ENCODE data around the gene ACBD4. TPM values are rescaled to one million over a fixed set of nuclear protein-coding genes. Genes with fewer than 3 reads are reported as not detected.

Gene ACBD4
- total and polyA plus RNA-seq, 10 of the 15 experiments (the other 5 are each of a cell fraction or from before 2014, with no cell fraction given) = 0.20 to 13.8 (median 6.9) TPM

GRCh38 chr17:45161288-45162024 is 26.0 kb downstream of the ACBD4 start, which contains the start of gene HEXIM2 (continued):
- TF ChIP-seq E2F4 (IDR thresholded peaks at IDR 0.05; ENCODE audit: low read depth, low read length) (no peak; the same call in 1 of the 2 replicates), BACH1 (IDR thresholded peaks at IDR 0.05; ENCODE audit: borderline replicate concordance) (peak; percentile 77; the same call in 1 of the 2 replicates), STAT1 (conservative IDR thresholded peaks at IDR 0.05) (0 out of 2 replicates have a peak, but pooled peaks have one; percentile 34), PKNOX1 (IDR thresholded peaks at IDR 0.05) (peak; percentile 99), ZNF592 (IDR thresholded peaks at IDR 0.05) (no peak), RAD51 (IDR thresholded peaks at IDR 0.05) (no peak), CUX1 (IDR thresholded peaks at IDR 0.05; ENCODE audit: insufficient replicate concordance, low read depth, low read length) (peak; percentile 73), ELK1 (IDR thresholded peaks at IDR 0.05; ENCODE audit: low read depth, low read length) (peak; percentile 30; the same call in 1 of the 2 replicates), PAX8 (IDR thresholded peaks at IDR 0.05) (peak; percentile 90), TCF3 (IDR thresholded peaks at IDR 0.05; ENCODE audit: borderline replicate concordance, insufficient read depth, low read depth, low read length) (peak; percentile 65; the same call in 1 of the 2 replicates), CHD1 (IDR thresholded peaks at IDR 0.05; ENCODE audit: low read depth, low read length) (peak; percentile 89; the same call in 1 of the 2 replicates), ZNF274 (IDR thresholded peaks at IDR 0.05; ENCODE audit: insufficient read depth, insufficient read length) (no peak), FOXK2 (IDR thresholded peaks at IDR 0.05) (peak; percentile 88), MAX (IDR thresholded peaks at IDR 0.05; ENCODE audit: low read depth, low read length) (no peak)

Data from GM12878 (cell line).